ENCODE results near the gene SLC4A4. TPM values are rescaled to one million over a fixed set of nuclear protein-coding genes. Genes with fewer than 3 reads are reported as not detected.

The SLC4A4 gene
- total and polyA plus RNA-seq, 7 donors = 0.24 to 3.3 (median 2.0) TPM

GRCh38 chr4:71375494-71375893, 36.7 kb downstream of the SLC4A4 start:
- ATAC-seq (no peak), DNase-seq (no peak)
- 95 to 100% (median 96%) methylated on average over 2 of the region's 2 CpGs for WGBS, 3 donors
- Histone ChIP-seq H3K27ac (no peak overlapping the region), H3K4me3 (no peak overlapping the region), H3K27me3 (ENCODE audit: insufficient read depth in 3 of 3, low read length in 2 of 3) (no peaks in the 10 kb centered on the region), H3K4me1 (no peaks in the 10 kb centered on the region), H3K36me3 (ENCODE audit: insufficient read depth in 1 of 2, low read depth in 1 of 2) (no peaks in the 10 kb centered on the region), H3K9me3 (no peaks in the 10 kb centered on the region)
- intact Hi-C loops (cut with DNase I) = no loop called here
- no peak for TF ChIP-seq CTCF (IDR thresholded peaks at IDR 0.05)

- DNase-seq (no peak), ATAC-seq (no peak)
- H3K36me3 ChIP-seq (ENCODE audit: insufficient read depth in 1 of 2, low read depth in 1 of 2) = no peaks in the 10 kb centered on the region
- intact Hi-C loops (cut with DNase I) = no loop called here
- no peak for TF ChIP-seq CTCF (IDR thresholded peaks at IDR 0.05)
- H3K27me3 ChIP-seq (ENCODE audit: insufficient read depth in 3 of 3, low read length in 2 of 3) = no peaks in the 10 kb centered on the region
- H3K4me3 ChIP-seq = no peak overlapping the region
- WGBS, 3 donors = 91 to 96% (median 93%) methylated on average over 4 of the region's 4 CpGs
- H3K27ac ChIP-seq = no peak overlapping the region
- no peaks in the 10 kb centered on the region for H3K9me3 ChIP-seq
- H3K4me1 ChIP-seq = no peaks in the 10 kb centered on the region
Measured at GRCh38 chr4:71377561-71377960, 38.7 kb downstream of the SLC4A4 start.

GRCh38 chr4:71379126-71379525, 40.3 kb downstream of the SLC4A4 start:
- ATAC-seq (no peak), DNase-seq (no peak)
- H3K9me3 ChIP-seq = no peaks in the 10 kb centered on the region
- H3K4me1 ChIP-seq = no peaks in the 10 kb centered on the region
- H3K36me3 ChIP-seq (ENCODE audit: insufficient read depth in 1 of 2, low read depth in 1 of 2) = no peaks in the 10 kb centered on the region
- no peak overlapping the region for H3K4me3 ChIP-seq
- no peaks in the 10 kb centered on the region for H3K27me3 ChIP-seq (ENCODE audit: insufficient read depth in 3 of 3, low read length in 2 of 3)
- 90 to 95% (median 94%) methylated on average over 5 of the region's 5 CpGs for WGBS, 3 donors
- intact Hi-C loops (cut with DNase I) = no loop called here
- no peak for TF ChIP-seq CTCF (IDR thresholded peaks at IDR 0.05)
- H3K27ac ChIP-seq = no peak overlapping the region

- whole genome bisulfite sequencing, 3 donors = 82 to 87% (median 83%) methylated on average over 3 of the region's 3 CpGs
Measured at GRCh38 chr4:71380788-71381187, 42.0 kb downstream of the SLC4A4 start.

More at GRCh38 chr4:71380788-71381187, 42.0 kb downstream of the SLC4A4 start:
- Histone ChIP-seq H3K27ac (no peak overlapping the region), H3K4me1 (no peaks in the 10 kb centered on the region), H3K4me3 (no peak overlapping the region), H3K36me3 (ENCODE audit: insufficient read depth in 1 of 2, low read depth in 1 of 2) (no peaks in the 10 kb centered on the region), H3K9me3 (no peaks in the 10 kb centered on the region), H3K27me3 (ENCODE audit: insufficient read depth in 3 of 3, low read length in 2 of 3) (no peaks in the 10 kb centered on the region)
- DNase-seq (no peak), ATAC-seq (no peak)
- no peak for TF ChIP-seq CTCF (IDR thresholded peaks at IDR 0.05)
- intact Hi-C loops (cut with DNase I) = no loop called here

All from psoas muscle (tissue), 8 donors.